ENCODE measurements around the gene TMEM259. TPM values are rescaled to one million over a fixed set of nuclear protein-coding genes. Genes with fewer than 3 reads are reported as not detected.
A peak's percentile ranks its signal among the peaks of the same experiment; 100 is the strongest.

The TMEM259 gene
- total and polyA plus RNA-seq, 9 of the 15 experiments (the other 6 are each of a cell fraction or from before 2014, with no cell fraction given) = 0.52 to 231 (median 63.6) TPM

DNA sequence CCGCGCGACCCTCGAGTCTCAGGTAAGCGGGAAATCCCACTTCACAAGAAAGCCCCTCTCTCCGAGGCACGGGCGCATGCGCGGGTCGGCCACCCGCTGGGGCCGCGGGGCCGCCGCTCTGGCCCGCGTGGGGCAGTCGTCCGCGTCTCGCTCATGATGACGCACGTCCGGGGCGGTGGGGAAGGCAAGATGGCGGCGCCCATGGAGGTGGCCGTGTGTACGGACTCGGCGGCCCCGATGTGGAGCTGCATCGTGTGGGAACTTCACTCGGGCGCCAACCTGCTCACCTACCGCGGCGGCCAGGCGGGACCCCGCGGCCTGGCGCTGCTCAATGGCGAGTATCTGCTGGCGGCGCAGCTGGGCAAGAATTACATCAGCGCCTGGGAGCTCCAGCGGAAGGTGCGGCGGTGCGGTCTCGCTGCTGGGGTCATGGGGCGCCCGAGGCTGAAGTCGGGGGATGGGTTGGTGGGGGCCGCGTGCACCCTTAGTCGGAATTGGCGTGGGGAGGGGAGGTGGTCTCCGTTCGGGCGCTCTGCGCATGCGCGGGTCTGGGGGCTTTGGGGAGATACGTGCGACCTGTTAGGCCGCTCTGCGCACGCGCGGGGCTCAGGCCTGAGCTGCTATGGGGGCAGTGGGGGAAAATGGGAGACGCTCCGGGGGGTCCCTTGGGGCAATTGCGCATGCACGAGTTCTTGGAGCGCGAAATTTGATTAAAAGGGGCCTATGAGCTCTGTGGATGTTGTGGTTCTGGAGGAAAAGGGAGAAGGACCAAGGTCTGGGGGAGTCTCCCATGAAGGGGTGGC is 36.6 kb downstream of the TMEM259 start, which contains the start of gene WDR18 (continued):
- TF ChIP-seq CEBPG (CRISPR knock-in tag; IDR thresholded peaks at IDR 0.05) = peak; percentile 82
- peak in 1 of 2 experiments; percentile 38; a peak in 1 of 4 replicates for TF ChIP-seq CEBPG (tag; conservative IDR thresholded peaks at IDR 0.05 in 1 of 2, IDR thresholded peaks at IDR 0.05 in 1 of 2)
- no peak for TF ChIP-seq ZNF263 (CRISPR knock-in tag; IDR thresholded peaks at IDR 0.05; ENCODE audit: borderline replicate concordance)
- TF ChIP-seq ZNF347 (CRISPR knock-in tag; IDR thresholded peaks at IDR 0.05; ENCODE audit: low read depth) = no peak
- no peak for TF ChIP-seq BRD4 (IDR thresholded peaks at IDR 0.05)
- peak; percentile 84 to 85; a peak in 3 of 4 replicates for TF ChIP-seq SIN3A (IDR thresholded peaks at IDR 0.05; ENCODE audit: borderline replicate concordance in 2 of 2, control insufficient read depth in 1 of 2, low read depth in 2 of 2, low read length in 2 of 2)
- TF ChIP-seq CXXC5 (CRISPR knock-in tag; IDR thresholded peaks at IDR 0.05) = peak; percentile 88
- TF ChIP-seq TARDBP (IDR thresholded peaks at IDR 0.05) = 0 out of 2 replicates have a peak, but pooled peaks have one; percentile 30
- no peak for TF ChIP-seq RFX5 (IDR thresholded peaks at IDR 0.05; ENCODE audit: low read depth, low read length)
- TF ChIP-seq, protein P1, sequence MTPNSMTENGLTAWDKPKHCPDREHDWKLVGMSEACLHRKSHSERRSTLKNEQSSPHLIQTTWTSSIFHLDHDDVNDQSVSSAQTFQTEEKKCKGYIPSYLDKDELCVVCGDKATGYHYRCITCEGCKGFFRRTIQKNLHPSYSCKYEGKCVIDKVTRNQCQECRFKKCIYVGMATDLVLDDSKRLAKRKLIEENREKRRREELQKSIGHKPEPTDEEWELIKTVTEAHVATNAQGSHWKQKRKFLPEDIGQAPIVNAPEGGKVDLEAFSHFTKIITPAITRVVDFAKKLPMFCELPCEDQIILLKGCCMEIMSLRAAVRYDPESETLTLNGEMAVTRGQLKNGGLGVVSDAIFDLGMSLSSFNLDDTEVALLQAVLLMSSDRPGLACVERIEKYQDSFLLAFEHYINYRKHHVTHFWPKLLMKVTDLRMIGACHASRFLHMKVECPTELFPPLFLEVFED (CRISPR knock-in tag; conservative IDR thresholded peaks at IDR 0.05) = no peak
- no peak for TF ChIP-seq MCM2 (IDR thresholded peaks at IDR 0.05; ENCODE audit: low read depth)
- TF ChIP-seq, protein P2, sequence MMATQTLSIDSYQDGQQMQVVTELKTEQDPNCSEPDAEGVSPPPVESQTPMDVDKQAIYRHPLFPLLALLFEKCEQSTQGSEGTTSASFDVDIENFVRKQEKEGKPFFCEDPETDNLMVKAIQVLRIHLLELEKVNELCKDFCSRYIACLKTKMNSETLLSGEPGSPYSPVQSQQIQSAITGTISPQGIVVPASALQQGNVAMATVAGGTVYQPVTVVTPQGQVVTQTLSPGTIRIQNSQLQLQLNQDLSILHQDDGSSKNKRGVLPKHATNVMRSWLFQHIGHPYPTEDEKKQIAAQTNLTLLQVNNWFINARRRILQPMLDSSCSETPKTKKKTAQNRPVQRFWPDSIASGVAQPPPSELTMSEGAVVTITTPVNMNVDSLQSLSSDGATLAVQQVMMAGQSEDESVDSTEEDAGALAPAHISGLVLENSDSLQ (IDR thresholded peaks at IDR 0.05) = no peak
- no peak for TF ChIP-seq PRMT5 (CRISPR knock-in tag; IDR thresholded peaks at IDR 0.05)
- no peak for TF ChIP-seq ZNF668 (CRISPR knock-in tag; IDR thresholded peaks at IDR 0.05)
- peak; percentile 2; the same call in 1 of the 2 replicates for TF ChIP-seq NFE2 (IDR thresholded peaks at IDR 0.05; ENCODE audit: low read depth)
- TF ChIP-seq TAF15 (IDR thresholded peaks at IDR 0.05; ENCODE audit: low read depth, low read length) = no peak
- TF ChIP-seq TCFL5 (CRISPR knock-in tag; conservative IDR thresholded peaks at IDR 0.05) = no peak
- TF ChIP-seq KLF6 (CRISPR knock-in tag; IDR thresholded peaks at IDR 0.05; ENCODE audit: borderline replicate concordance) = no peak
- peak; percentile 62; the same call in 1 of the 2 replicates for TF ChIP-seq MTA3 (IDR thresholded peaks at IDR 0.05; ENCODE audit: borderline replicate concordance)
- no peak for TF ChIP-seq HSF4 (CRISPR knock-in tag; IDR thresholded peaks at IDR 0.05; ENCODE audit: borderline replicate concordance)
- TF ChIP-seq ZKSCAN8 (CRISPR knock-in tag; IDR thresholded peaks at IDR 0.05) = no peak
- TF ChIP-seq, protein P3, sequence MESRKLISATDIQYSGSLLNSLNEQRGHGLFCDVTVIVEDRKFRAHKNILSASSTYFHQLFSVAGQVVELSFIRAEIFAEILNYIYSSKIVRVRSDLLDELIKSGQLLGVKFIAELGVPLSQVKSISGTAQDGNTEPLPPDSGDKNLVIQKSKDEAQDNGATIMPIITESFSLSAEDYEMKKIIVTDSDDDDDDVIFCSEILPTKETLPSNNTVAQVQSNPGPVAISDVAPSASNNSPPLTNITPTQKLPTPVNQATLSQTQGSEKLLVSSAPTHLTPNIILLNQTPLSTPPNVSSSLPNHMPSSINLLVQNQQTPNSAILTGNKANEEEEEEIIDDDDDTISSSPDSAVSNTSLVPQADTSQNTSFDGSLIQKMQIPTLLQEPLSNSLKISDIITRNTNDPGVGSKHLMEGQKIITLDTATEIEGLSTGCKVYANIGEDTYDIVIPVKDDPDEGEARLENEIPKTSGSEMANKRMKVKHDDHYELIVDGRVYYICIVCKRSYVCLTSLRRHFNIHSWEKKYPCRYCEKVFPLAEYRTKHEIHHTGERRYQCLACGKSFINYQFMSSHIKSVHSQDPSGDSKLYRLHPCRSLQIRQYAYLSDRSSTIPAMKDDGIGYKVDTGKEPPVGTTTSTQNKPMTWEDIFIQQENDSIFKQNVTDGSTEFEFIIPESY (CRISPR knock-in tag; IDR thresholded peaks at IDR 0.05) = peak; percentile 46; the same call in 1 of the 2 replicates
- TF ChIP-seq CHCHD3 (CRISPR knock-in tag; IDR thresholded peaks at IDR 0.05) = no peak
